H1 (cell line): ENCODE measurements around the gene DZIP1L.

ENCODE experiments used
- ATF3 ChIP-seq: IDR thresholded peaks from 2 replicates; pipeline ENCODE4 v1.6.1; 2011; ENCODE audit warnings: low read depth, mild to moderate bottlenecking, low read length; ENCODE audit not compliant: insufficient read depth
- EGR1 ChIP-seq: IDR thresholded peaks from 2 replicates; pipeline ENCODE4 v1.6.1; 2011; ENCODE audit warnings: low read depth, low read length, borderline replicate concordance
- GABPA ChIP-seq: IDR thresholded peaks from 2 replicates; pipeline ENCODE4 v1.6.1; 2011; ENCODE audit warnings: mild to moderate bottlenecking, low read length, moderate library complexity, borderline replicate concordance; ENCODE audit not compliant: insufficient read depth
- JUN ChIP-seq: IDR thresholded peaks from 2 replicates; pipeline ENCODE4 v1.6.1; 2011; ENCODE audit warnings: low read depth, mild to moderate bottlenecking, improper control_type of control experiment, low read length
- POLR2A ChIP-seq, 2 experiments: IDR thresholded peaks; 1 replicate in 1 of 2; 2 replicates in 1 of 2; pipeline ENCODE4 v1.6.1; 2011; ENCODE audit warnings: low read depth in 2 of 2, low read length in 2 of 2, mild to moderate bottlenecking in 2 of 2; ENCODE audit errors: control extremely low read depth in 1 of 2
- POLR2AphosphoS5 ChIP-seq: IDR thresholded peaks from 2 replicates; pipeline ENCODE4 v1.6.1; 2011; ENCODE audit warnings: low read depth, low read length
- RXRA ChIP-seq: IDR thresholded peaks from 2 replicates; pipeline ENCODE4 v1.6.1; 2011; ENCODE audit warnings: low read depth, mild to moderate bottlenecking, low read length, moderate library complexity; ENCODE audit not compliant: insufficient read depth
- SAP30 ChIP-seq: fragments of 300-600 bp; sonication (generic); IDR thresholded peaks from 2 replicates; pipeline ENCODE4 v1.7.1; 2012; ENCODE audit warnings: low read length, moderate library complexity, mild to moderate bottlenecking, inconsistent platforms; ENCODE audit not compliant: insufficient read depth, insufficient replicate concordance
- SRF ChIP-seq: IDR thresholded peaks from 2 replicates; pipeline ENCODE4 v1.6.1; 2011; ENCODE audit warnings: mild to moderate bottlenecking, low read depth, low read length, moderate library complexity
- TAF1 ChIP-seq: IDR thresholded peaks from 2 replicates; pipeline ENCODE4 v1.6.1; 2011; ENCODE audit warnings: mild to moderate bottlenecking, low read depth, low read length
- YY1 ChIP-seq: IDR thresholded peaks from 2 replicates; pipeline ENCODE4 v1.6.1; 2011; ENCODE audit warnings: low read depth, mild to moderate bottlenecking, low read length
- TF ChIP-seq, protein P1 (sequence below): IDR thresholded peaks from 2 replicates; pipeline ENCODE4 v1.6.1; 2012; ENCODE audit warnings: inconsistent platforms
- TF ChIP-seq, protein P2 (sequence below), 3 experiments: IDR thresholded peaks; 1 replicate in 2 of 3; 2 replicates in 1 of 3; pipeline versions ENCODE4 v1.5.1 to v1.6.1; 2011; ENCODE audit warnings: low read length in 3 of 3, mild to moderate bottlenecking in 3 of 3, inconsistent platforms in 2 of 3, low read depth in 1 of 3, moderate library complexity in 1 of 3; ENCODE audit not compliant: insufficient read depth in 1 of 3; ENCODE audit errors: control extremely low read depth in 1 of 3

DNA sequence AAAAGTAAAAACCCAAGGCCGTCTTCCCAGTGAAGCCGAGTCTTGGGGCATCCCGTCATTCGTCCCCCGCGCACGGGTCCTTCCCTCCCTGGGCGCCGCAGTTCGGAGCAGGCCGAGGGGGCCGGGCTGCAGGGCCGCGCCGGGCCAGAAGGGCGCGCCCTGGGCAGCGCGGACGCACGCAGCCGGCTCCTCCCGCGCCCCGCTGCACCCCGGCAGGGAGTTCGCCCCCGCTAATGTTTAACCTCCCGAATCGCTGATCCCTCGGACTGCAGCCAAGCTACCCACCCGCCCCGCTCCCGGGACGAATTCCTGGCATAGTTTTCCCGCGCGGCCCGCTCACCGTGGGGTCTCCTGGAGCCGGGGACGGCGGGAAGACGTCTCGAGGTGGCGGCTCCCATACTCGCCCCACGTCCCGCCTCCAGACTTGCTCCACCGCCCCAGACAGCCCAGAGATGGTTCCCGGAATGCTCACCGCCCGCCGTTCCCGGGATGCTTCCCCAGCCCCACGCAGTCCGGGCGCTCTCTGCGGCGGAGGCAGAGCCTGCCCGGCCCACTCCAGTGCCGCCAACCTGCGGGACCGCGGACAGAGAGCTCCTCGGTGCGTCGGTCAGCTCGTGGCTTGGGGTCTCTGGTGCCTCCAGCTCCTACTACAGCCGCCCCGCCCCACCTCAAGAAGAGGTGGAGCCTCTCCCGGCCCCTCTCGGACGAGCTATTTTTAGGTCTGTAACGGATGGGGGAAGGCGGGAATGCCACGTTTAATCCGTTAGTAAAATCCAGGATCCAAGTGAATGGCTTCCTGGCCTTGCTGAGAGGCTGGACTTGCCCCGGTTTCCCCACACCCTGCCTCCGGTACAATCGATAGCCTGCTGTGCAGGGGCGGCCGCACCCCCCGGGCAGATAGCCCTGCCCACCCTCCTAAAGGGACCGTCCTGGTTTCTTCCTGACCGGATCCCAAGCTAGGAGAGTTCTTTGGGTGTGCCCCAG is at the start of gene DZIP1L:
- peak; percentile 75; the same call in 1 of the 2 replicates for TF ChIP-seq EGR1
- no peak for TF ChIP-seq RXRA
- TF ChIP-seq SAP30: no peak
- no peak for TF ChIP-seq ATF3
- peak; percentile 36; the same call in 1 of the 2 replicates for TF ChIP-seq POLR2AphosphoS5
- TF ChIP-seq, protein P1, sequence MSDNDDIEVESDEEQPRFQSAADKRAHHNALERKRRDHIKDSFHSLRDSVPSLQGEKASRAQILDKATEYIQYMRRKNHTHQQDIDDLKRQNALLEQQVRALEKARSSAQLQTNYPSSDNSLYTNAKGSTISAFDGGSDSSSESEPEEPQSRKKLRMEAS: no peak; the same call in 1 of the 2 replicates
- TF ChIP-seq, protein P2, sequence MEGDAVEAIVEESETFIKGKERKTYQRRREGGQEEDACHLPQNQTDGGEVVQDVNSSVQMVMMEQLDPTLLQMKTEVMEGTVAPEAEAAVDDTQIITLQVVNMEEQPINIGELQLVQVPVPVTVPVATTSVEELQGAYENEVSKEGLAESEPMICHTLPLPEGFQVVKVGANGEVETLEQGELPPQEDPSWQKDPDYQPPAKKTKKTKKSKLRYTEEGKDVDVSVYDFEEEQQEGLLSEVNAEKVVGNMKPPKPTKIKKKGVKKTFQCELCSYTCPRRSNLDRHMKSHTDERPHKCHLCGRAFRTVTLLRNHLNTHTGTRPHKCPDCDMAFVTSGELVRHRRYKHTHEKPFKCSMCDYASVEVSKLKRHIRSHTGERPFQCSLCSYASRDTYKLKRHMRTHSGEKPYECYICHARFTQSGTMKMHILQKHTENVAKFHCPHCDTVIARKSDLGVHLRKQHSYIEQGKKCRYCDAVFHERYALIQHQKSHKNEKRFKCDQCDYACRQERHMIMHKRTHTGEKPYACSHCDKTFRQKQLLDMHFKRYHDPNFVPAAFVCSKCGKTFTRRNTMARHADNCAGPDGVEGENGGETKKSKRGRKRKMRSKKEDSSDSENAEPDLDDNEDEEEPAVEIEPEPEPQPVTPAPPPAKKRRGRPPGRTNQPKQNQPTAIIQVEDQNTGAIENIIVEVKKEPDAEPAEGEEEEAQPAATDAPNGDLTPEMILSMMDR (IDR thresholded peaks at IDR 0.05; ENCODE audit: control extremely low read depth in 1 of 3, insufficient read depth in 1 of 3, low read depth in 1 of 3, low read length in 3 of 3): peak; percentile 48 to 58 (median 54)
- peak; percentile 39 to 65; a peak in 2 of 3 replicates for TF ChIP-seq POLR2A (IDR thresholded peaks at IDR 0.05; ENCODE audit: control extremely low read depth in 1 of 2, low read depth in 2 of 2, low read length in 2 of 2)
- no peak for TF ChIP-seq SRF
- no peak for TF ChIP-seq JUN
- no peak for TF ChIP-seq YY1
- TF ChIP-seq GABPA: no peak
- peak; percentile 55; the same call in 1 of the 2 replicates for TF ChIP-seq TAF1
